Tibial artery (tissue), 4 donors: ENCODE results near the gene LRRC34.

Experiments
- DNase-seq, 2 donors: peaks; one replicate each; pipeline ENCODE4 v3.0.0-alpha.2; 2019
- H3K27ac ChIP-seq, 2 donors: fragments of 200-600 bp; sonication (generic) in 1 of 2; 1 replicate in 1 of 2; 2 replicates in 1 of 2; pipeline ENCODE4 v1.5.1; 2018 to 2019; ENCODE audit warnings: mild to moderate bottlenecking in 1 of 2
- H3K27me3 ChIP-seq, 2 donors: fragments of 200-600 bp; sonication (generic) in 1 of 2; one replicate each; pipeline versions ENCODE4 v1.5.1 to v1.6.0; 2016 to 2019
- H3K36me3 ChIP-seq, 3 donors: fragments of 200-600 bp; sonication (generic) in 2 of 3; one replicate each; pipeline ENCODE4 v1.5.1; 2016 to 2019; ENCODE audit warnings: mild to moderate bottlenecking in 2 of 3
- H3K4me1 ChIP-seq, 4 donors: fragments of 200-600 bp; sonication (generic) in 2 of 4; 1 replicate in 3 of 4; 2 replicates in 1 of 4; pipeline ENCODE4 v1.5.1; 2016 to 2019
- H3K4me3 ChIP-seq, 2 donors: fragments of 200-600 bp; sonication (generic) in 1 of 2; 1 replicate in 1 of 2; 2 replicates in 1 of 2; pipeline ENCODE4 v1.5.1; 2018 to 2019; ENCODE audit warnings: mild to moderate bottlenecking in 2 of 2
- H3K9me3 ChIP-seq, 3 donors: fragments of 200-600 bp; sonication (generic) in 1 of 3; one replicate each; pipeline ENCODE4 v1.5.1; 2016 to 2019
- CTCF ChIP-seq, 2 experiments: fragments of 200-600 bp in 1 of 2; fragments of 450-650 bp in 1 of 2; IDR thresholded peaks; one replicate each; pipeline ENCODE4 v1.5.1; 2017 to 2019; ENCODE audit warnings: antibody characterized with exemption in 2 of 2, mild to moderate bottlenecking in 1 of 2, moderate library complexity in 1 of 2
- intact Hi-C: fragments of 100-400 bp; cut with DNase I; formaldehyde crosslinking; loops from one replicate; pipeline ENCODE4 v1.15.0; 2023; ENCODE audit warnings: low total_unique reads

The LRRC34 gene

GRCh38 chr3:169848741-169849140 lies 36.0 kb upstream of the LRRC34 start:
- Histone ChIP-seq H3K27ac (no peak overlapping the region), H3K9me3 (no peaks in the 10 kb centered on the region), H3K4me1 (no peaks in the 10 kb centered on the region), H3K4me3 (no peak overlapping the region), H3K36me3 (no peaks in the 10 kb centered on the region), H3K27me3 (peaks cover 0 to 10% of the 10 kb centered on the region in 2 donors)
- no peak for TF ChIP-seq CTCF (IDR thresholded peaks at IDR 0.05)
- no peak for DNase-seq
- intact Hi-C loops = no loop called here

- no peak for DNase-seq
- Histone ChIP-seq H3K27ac (no peak overlapping the region), H3K4me3 (no peak overlapping the region), H3K9me3 (no peaks in the 10 kb centered on the region), H3K27me3 (peaks cover 0 to 10% of the 10 kb centered on the region in 2 donors), H3K36me3 (no peaks in the 10 kb centered on the region), H3K4me1 (no peaks in the 10 kb centered on the region)
- no peak for TF ChIP-seq CTCF (IDR thresholded peaks at IDR 0.05)
- intact Hi-C loops = no loop called here
Measured at GRCh38 chr3:169847896-169848295, 35.2 kb upstream of the LRRC34 start.

GRCh38 chr3:169846458-169847193 lies 33.9 kb upstream of the LRRC34 start:
- TF ChIP-seq CTCF (IDR thresholded peaks at IDR 0.05) = no peak
- H3K4me3 ChIP-seq = no peak overlapping the region
- no peaks in the 10 kb centered on the region for H3K36me3 ChIP-seq
- no peak for DNase-seq
- H3K9me3 ChIP-seq = no peaks in the 10 kb centered on the region
- intact Hi-C loops = no loop called here
- no peaks in the 10 kb centered on the region for H3K4me1 ChIP-seq
- no peak overlapping the region for H3K27ac ChIP-seq
- peaks cover 0 to 7% of the 10 kb centered on the region in 2 donors for H3K27me3 ChIP-seq

DNA sequence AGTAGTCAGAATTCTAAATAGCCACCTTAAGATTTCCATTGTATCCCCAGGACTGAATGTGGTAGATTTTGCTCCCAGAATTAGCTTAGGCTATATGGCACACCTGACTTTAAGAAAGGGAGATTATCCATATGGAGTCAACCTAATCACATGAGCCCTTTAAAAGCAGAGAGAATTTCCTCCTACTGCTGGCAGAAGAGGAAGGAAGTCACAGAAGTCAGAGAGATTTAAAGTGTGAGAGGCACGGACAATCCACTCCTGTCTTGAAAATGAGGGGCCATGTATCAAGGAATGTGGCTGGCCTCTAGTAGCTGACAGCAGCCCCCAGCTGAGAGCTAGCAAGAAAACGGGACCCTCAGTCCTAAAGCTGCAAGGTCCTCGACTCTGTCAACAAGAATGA lies 30.3 kb upstream of the LRRC34 start:
- no peak for TF ChIP-seq CTCF (IDR thresholded peaks at IDR 0.05)
- no peak for DNase-seq

DNA sequence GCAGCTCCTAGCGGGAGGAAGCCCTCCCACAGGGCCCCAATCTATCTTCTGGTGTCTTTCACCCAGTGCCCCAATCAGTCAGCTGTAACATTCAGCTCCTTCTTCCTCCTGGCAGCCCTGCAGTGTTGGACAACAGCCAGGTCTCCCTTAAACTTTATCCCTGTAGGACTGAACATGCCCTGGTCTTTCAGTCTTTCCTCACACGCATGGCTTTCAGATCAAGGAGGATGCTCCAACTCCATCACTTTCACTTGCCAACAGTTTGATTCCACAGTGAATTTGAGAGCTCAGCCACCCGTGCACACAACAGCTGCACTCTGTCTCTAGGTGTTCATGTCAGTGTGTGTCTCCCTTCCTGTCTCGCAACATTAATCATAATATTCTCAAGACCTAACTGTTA lies 28.5 kb upstream of the LRRC34 start:
- H3K4me3 ChIP-seq = no peak overlapping the region
- H3K9me3 ChIP-seq = no peaks in the 10 kb centered on the region
- no peak overlapping the region for H3K27ac ChIP-seq
- no peak for TF ChIP-seq CTCF (IDR thresholded peaks at IDR 0.05)
- H3K4me1 ChIP-seq = no peaks in the 10 kb centered on the region
- DNase-seq = no peak
- intact Hi-C loops = no loop called here
- H3K36me3 ChIP-seq = no peaks in the 10 kb centered on the region
- H3K27me3 ChIP-seq = no peaks in the 10 kb centered on the region

More for the DNA sequence above, 30.3 kb upstream of the LRRC34 start:
- no peaks in the 10 kb centered on the region for H3K36me3 ChIP-seq
- intact Hi-C loops = no loop called here
- no peaks in the 10 kb centered on the region for H3K4me1 ChIP-seq
- no peaks in the 10 kb centered on the region for H3K9me3 ChIP-seq
- H3K27ac ChIP-seq = no peak overlapping the region
- no peak overlapping the region for H3K4me3 ChIP-seq
- H3K27me3 ChIP-seq = no peaks in the 10 kb centered on the region
